WTC11 (cell line): Measurements from ENCODE around the gene RNPS1. TPM values are rescaled to one million over a fixed set of nuclear protein-coding genes. Genes with fewer than 3 reads are reported as not detected.

Source experiments
- AR ChIP-seq: fragments of 250-450 bp; sonication (Bioruptor Pico); IDR thresholded peaks from 2 replicates; pipeline ENCODE4 v1.9.0; 2021; ENCODE audit warnings: mild to moderate bottlenecking
- CBFB ChIP-seq: sonication (generic); formaldehyde crosslinking; IDR thresholded peaks from 2 replicates; pipeline ENCODE4 v1.8.1; 2022; ENCODE audit warnings: mild to moderate bottlenecking, low read depth, missing genetic modification reagents
- CDX4 ChIP-seq: fragments of 250-450 bp; sonication (Bioruptor Pico); IDR thresholded peaks from 2 replicates; pipeline ENCODE4 v1.9.0; 2021; ENCODE audit warnings: moderate library complexity, mild to moderate bottlenecking, inconsistent platforms, borderline replicate concordance
- CTCF ChIP-seq: fragments of 200-600 bp; IDR thresholded peaks from 2 replicates; pipeline ENCODE4 v1.8.0; 2022; ENCODE audit warnings: antibody characterized with exemption
- ESRRA ChIP-seq: sonication (generic); formaldehyde crosslinking; IDR thresholded peaks from 2 replicates; pipeline ENCODE4 v1.8.1; 2022; ENCODE audit warnings: mild to moderate bottlenecking, missing genetic modification reagents, borderline replicate concordance
- FOXP1 ChIP-seq: sonication (generic); formaldehyde crosslinking; IDR thresholded peaks from 2 replicates; pipeline ENCODE4 v1.8.0; 2022; ENCODE audit warnings: missing genetic modification reagents, mild to moderate bottlenecking, moderate library complexity, borderline replicate concordance
- GRHL2 ChIP-seq: fragments of 250-450 bp; sonication (Bioruptor Pico); IDR thresholded peaks from 2 replicates; pipeline ENCODE4 v1.8.0; 2022; ENCODE audit warnings: mild to moderate bottlenecking, moderate library complexity; ENCODE audit not compliant: insufficient replicate concordance, severe bottlenecking
- JUN ChIP-seq: sonication (generic); formaldehyde crosslinking; IDR thresholded peaks from 2 replicates; pipeline ENCODE4 v1.8.0; 2023; ENCODE audit warnings: mild to moderate bottlenecking, missing genetic modification reagents
- MXD4 ChIP-seq: fragments of 250-450 bp; sonication (Bioruptor Pico); IDR thresholded peaks from 2 replicates; pipeline ENCODE4 v1.8.0; 2021; ENCODE audit warnings: mild to moderate bottlenecking, moderate library complexity, borderline replicate concordance
- MYBL2 ChIP-seq: sonication (generic); formaldehyde crosslinking; IDR thresholded peaks from 2 replicates; pipeline ENCODE4 v1.8.1; 2023; ENCODE audit warnings: mild to moderate bottlenecking, moderate library complexity, missing genetic modification reagents
- NFATC4 ChIP-seq: fragments of 250-450 bp; sonication (Bioruptor Pico); IDR thresholded peaks from 2 replicates; pipeline ENCODE4 v1.9.0; 2021; ENCODE audit warnings: mild to moderate bottlenecking
- OVOL2 ChIP-seq: fragments of 250-450 bp; sonication (Bioruptor Pico); IDR thresholded peaks from 2 replicates; pipeline ENCODE4 v1.9.0; 2021; ENCODE audit warnings: mild to moderate bottlenecking, borderline replicate concordance
- SMAD4 ChIP-seq: sonication (generic); formaldehyde crosslinking; IDR thresholded peaks from 2 replicates; pipeline ENCODE4 v1.8.0; 2022; ENCODE audit warnings: mild to moderate bottlenecking, missing genetic modification reagents
- TEAD4 ChIP-seq: sonication (generic); formaldehyde crosslinking; IDR thresholded peaks from 2 replicates; pipeline ENCODE4 v1.8.0; 2022; ENCODE audit warnings: mild to moderate bottlenecking, missing genetic modification reagents
- ZNF121 ChIP-seq: sonication (generic); formaldehyde crosslinking; IDR thresholded peaks from 2 replicates; pipeline ENCODE4 v1.8.0; 2023; ENCODE audit warnings: missing genetic modification reagents
- ZNF219 ChIP-seq: sonication (generic); formaldehyde crosslinking; IDR thresholded peaks from 2 replicates; pipeline ENCODE4 v1.8.0; 2023; ENCODE audit warnings: missing genetic modification reagents, mild to moderate bottlenecking, borderline replicate concordance
- ZNF416 ChIP-seq: fragments of 250-450 bp; sonication (Bioruptor Pico); IDR thresholded peaks from 2 replicates; pipeline ENCODE4 v1.9.0; 2021; ENCODE audit warnings: mild to moderate bottlenecking, inconsistent platforms
- ZNF671 ChIP-seq: fragments of 250-450 bp; sonication (Bioruptor Pico); IDR thresholded peaks from 2 replicates; pipeline ENCODE4 v1.8.0; 2021; ENCODE audit warnings: mild to moderate bottlenecking
- total RNA-seq: library from RNA; stranded (reverse); gene quantifications from 3 replicates; pipeline ENCODE4 v1.2.3, GENCODE V29; 2021
- TF ChIP-seq, protein P1 (sequence below): sonication (generic); formaldehyde crosslinking; IDR thresholded peaks from 2 replicates; pipeline ENCODE4 v1.8.1; 2022; ENCODE audit warnings: low read depth, mild to moderate bottlenecking, moderate library complexity, missing genetic modification reagents, borderline replicate concordance
- TF ChIP-seq, protein P2 (sequence below): sonication (generic); formaldehyde crosslinking; IDR thresholded peaks from 2 replicates; pipeline ENCODE4 v1.8.1; 2022; ENCODE audit warnings: mild to moderate bottlenecking, moderate library complexity, missing genetic modification reagents
- TF ChIP-seq, protein P3 (sequence below): sonication (generic); formaldehyde crosslinking; IDR thresholded peaks from 2 replicates; pipeline ENCODE4 v1.8.1; 2023; ENCODE audit warnings: mild to moderate bottlenecking, moderate library complexity, missing genetic modification reagents
- TF ChIP-seq, protein P4 (sequence below): sonication (generic); formaldehyde crosslinking; IDR thresholded peaks from 2 replicates; pipeline ENCODE4 v1.8.0; 2023; ENCODE audit warnings: missing genetic modification reagents, mild to moderate bottlenecking, borderline replicate concordance

RNPS1 gene
- total RNA-seq, 1 experiment from 2014 or later = 331 TPM

GRCh38 chr16:2210386-2211365, 57.2 kb downstream of the RNPS1 start, which contains the start of gene BRICD5 (continued):
- TF ChIP-seq, protein P1, sequence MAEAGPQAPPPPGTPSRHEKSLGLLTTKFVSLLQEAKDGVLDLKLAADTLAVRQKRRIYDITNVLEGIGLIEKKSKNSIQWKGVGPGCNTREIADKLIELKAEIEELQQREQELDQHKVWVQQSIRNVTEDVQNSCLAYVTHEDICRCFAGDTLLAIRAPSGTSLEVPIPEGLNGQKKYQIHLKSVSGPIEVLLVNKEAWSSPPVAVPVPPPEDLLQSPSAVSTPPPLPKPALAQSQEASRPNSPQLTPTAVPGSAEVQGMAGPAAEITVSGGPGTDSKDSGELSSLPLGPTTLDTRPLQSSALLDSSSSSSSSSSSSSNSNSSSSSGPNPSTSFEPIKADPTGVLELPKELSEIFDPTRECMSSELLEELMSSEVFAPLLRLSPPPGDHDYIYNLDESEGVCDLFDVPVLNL (CRISPR knock-in tag) = no peak; the same call in 1 of the 2 replicates
- TF ChIP-seq CTCF (no peak), ZNF121 (CRISPR knock-in tag) (no peak), CBFB (CRISPR knock-in tag) (no peak), SMAD4 (CRISPR knock-in tag) (no peak), ZNF671 (CRISPR knock-in tag) (no peak), MYBL2 (CRISPR knock-in tag) (0 out of 2 replicates have a peak, but pooled peaks have one; percentile 40), ESRRA (CRISPR knock-in tag) (no peak), CDX4 (CRISPR knock-in tag) (no peak), TEAD4 (CRISPR knock-in tag) (no peak), AR (CRISPR knock-in tag) (no peak), NFATC4 (CRISPR knock-in tag) (0 out of 2 replicates have a peak, but pooled peaks have one; percentile 4), GRHL2 (CRISPR knock-in tag) (no peak), ZNF219 (CRISPR knock-in tag) (no peak; the same call in 1 of the 2 replicates), MXD4 (CRISPR knock-in tag) (no peak), ZNF416 (CRISPR knock-in tag) (no peak), OVOL2 (CRISPR knock-in tag) (no peak), JUN (CRISPR knock-in tag) (no peak), FOXP1 (CRISPR knock-in tag) (peak; percentile 73; the same call in 1 of the 2 replicates)
- TF ChIP-seq, protein P2, sequence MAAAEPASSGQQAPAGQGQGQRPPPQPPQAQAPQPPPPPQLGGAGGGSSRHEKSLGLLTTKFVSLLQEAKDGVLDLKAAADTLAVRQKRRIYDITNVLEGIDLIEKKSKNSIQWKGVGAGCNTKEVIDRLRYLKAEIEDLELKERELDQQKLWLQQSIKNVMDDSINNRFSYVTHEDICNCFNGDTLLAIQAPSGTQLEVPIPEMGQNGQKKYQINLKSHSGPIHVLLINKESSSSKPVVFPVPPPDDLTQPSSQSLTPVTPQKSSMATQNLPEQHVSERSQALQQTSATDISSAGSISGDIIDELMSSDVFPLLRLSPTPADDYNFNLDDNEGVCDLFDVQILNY (CRISPR knock-in tag) = peak; percentile 24; the same call in 1 of the 2 replicates
- TF ChIP-seq, protein P3, sequence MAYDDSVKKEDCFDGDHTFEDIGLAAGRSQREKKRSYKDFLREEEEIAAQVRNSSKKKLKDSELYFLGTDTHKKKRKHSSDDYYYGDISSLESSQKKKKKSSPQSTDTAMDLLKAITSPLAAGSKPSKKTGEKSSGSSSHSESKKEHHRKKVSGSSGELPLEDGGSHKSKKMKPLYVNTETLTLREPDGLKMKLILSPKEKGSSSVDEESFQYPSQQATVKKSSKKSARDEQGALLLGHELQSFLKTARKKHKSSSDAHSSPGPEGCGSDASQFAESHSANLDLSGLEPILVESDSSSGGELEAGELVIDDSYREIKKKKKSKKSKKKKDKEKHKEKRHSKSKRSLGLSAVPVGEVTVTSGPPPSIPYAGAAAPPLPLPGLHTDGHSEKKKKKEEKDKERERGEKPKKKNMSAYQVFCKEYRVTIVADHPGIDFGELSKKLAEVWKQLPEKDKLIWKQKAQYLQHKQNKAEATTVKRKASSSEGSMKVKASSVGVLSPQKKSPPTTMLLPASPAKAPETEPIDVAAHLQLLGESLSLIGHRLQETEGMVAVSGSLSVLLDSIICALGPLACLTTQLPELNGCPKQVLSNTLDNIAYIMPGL (CRISPR knock-in tag) = 0 out of 2 replicates have a peak, but pooled peaks have one; percentile 40
- TF ChIP-seq, protein P4, sequence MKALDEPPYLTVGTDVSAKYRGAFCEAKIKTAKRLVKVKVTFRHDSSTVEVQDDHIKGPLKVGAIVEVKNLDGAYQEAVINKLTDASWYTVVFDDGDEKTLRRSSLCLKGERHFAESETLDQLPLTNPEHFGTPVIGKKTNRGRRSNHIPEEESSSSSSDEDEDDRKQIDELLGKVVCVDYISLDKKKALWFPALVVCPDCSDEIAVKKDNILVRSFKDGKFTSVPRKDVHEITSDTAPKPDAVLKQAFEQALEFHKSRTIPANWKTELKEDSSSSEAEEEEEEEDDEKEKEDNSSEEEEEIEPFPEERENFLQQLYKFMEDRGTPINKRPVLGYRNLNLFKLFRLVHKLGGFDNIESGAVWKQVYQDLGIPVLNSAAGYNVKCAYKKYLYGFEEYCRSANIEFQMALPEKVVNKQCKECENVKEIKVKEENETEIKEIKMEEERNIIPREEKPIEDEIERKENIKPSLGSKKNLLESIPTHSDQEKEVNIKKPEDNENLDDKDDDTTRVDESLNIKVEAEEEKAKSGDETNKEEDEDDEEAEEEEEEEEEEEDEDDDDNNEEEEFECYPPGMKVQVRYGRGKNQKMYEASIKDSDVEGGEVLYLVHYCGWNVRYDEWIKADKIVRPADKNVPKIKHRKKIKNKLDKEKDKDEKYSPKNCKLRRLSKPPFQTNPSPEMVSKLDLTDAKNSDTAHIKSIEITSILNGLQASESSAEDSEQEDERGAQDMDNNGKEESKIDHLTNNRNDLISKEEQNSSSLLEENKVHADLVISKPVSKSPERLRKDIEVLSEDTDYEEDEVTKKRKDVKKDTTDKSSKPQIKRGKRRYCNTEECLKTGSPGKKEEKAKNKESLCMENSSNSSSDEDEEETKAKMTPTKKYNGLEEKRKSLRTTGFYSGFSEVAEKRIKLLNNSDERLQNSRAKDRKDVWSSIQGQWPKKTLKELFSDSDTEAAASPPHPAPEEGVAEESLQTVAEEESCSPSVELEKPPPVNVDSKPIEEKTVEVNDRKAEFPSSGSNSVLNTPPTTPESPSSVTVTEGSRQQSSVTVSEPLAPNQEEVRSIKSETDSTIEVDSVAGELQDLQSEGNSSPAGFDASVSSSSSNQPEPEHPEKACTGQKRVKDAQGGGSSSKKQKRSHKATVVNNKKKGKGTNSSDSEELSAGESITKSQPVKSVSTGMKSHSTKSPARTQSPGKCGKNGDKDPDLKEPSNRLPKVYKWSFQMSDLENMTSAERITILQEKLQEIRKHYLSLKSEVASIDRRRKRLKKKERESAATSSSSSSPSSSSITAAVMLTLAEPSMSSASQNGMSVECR = peak; percentile 67; the same call in 1 of the 2 replicates
